PFSK-1 (cell line): Measurements from ENCODE around the gene NUP107.

Experiments
- POLR2AphosphoS5 ChIP-seq: IDR thresholded peaks from 2 replicates; pipeline ENCODE4 v1.6.1; 2012; ENCODE audit warnings: low read depth, mild to moderate bottlenecking, control low read depth, low read length, moderate library complexity
- REST ChIP-seq, 2 experiments: IDR thresholded peaks; 2 replicates each; pipeline versions ENCODE4 v1.6.1 to v1.8.0; 2011 to 2012; ENCODE audit warnings: low read depth in 2 of 2, low read length in 2 of 2, control low read depth in 1 of 2, inconsistent platforms in 1 of 2, mild to moderate bottlenecking in 1 of 2, moderate library complexity in 1 of 2; ENCODE audit not compliant: insufficient read depth in 1 of 2

- TF ChIP-seq REST (IDR thresholded peaks at IDR 0.05; ENCODE audit: insufficient read depth in 1 of 2, low read depth in 2 of 2, low read length in 2 of 2) (no peak), POLR2AphosphoS5 (no peak)
These were observed 105.2 kb downstream of the NUP107 start for GRCh38 chr12:68791897-68792481.
